Astrocyte (in vitro differentiated cells and primary cell): ENCODE data around the gene AVEN.

Source experiments
- CTCF ChIP-seq: IDR thresholded peaks from 2 replicates; pipeline ENCODE4 v1.5.1; 2011; ENCODE audit warnings: low read depth, mild to moderate bottlenecking, inconsistent platforms, low read length, moderate library complexity; ENCODE audit not compliant: insufficient read depth
- EZH2 ChIP-seq: IDR thresholded peaks from 2 replicates; pipeline ENCODE4 v1.6.1; 2012; ENCODE audit warnings: mild to moderate bottlenecking, low read length, inconsistent platforms; ENCODE audit not compliant: insufficient read depth

- no peak for TF ChIP-seq CTCF
- TF ChIP-seq EZH2 = no peak
Measured at GRCh38 chr15:33825453-33825852, 213.6 kb downstream of the AVEN start.
